ENCODE results near the gene TOR2A.

Gene TOR2A

DNA sequence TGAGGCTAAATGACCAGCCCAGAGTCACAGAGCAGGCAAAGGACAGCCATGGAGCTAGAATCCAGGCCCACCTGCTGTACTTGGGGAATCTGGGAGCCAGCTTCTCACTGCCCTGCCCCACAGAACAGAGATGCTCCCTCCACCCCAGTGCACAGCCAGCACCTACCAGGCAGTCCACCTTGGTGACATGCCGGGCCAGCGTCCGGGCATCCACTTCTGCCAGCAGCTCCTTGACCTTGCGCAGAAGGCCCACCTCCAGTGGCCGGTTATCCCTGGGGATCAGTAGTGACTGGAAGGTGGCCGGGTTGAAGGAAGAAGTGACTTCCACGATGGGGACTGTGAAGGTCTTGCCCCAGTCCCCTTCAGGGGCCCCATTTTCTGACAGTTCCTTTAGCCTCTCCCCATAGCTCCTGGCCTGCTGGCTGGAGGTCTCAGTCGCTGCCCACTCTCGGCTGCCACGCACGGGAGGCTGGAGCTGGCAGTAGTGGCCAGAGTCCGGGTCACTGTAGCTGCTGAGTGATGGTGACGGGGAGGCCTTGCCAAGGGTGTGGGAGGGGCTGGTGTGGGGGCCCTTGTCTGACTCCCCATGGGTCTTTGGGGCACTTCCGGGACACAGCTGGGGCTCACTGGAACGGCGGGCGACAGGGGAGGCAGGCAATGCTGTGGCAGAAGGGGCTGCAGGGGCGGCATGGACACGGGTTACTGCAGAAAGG, 9.5 kb upstream of the TOR2A start:
- peaks cover 4% of the 10 kb centered on the region; the same call in 1 of the 2 replicates for H4K20me1 ChIP-seq (ENCODE audit: insufficient read depth, low read length)
- TF ChIP-seq, protein P1, sequence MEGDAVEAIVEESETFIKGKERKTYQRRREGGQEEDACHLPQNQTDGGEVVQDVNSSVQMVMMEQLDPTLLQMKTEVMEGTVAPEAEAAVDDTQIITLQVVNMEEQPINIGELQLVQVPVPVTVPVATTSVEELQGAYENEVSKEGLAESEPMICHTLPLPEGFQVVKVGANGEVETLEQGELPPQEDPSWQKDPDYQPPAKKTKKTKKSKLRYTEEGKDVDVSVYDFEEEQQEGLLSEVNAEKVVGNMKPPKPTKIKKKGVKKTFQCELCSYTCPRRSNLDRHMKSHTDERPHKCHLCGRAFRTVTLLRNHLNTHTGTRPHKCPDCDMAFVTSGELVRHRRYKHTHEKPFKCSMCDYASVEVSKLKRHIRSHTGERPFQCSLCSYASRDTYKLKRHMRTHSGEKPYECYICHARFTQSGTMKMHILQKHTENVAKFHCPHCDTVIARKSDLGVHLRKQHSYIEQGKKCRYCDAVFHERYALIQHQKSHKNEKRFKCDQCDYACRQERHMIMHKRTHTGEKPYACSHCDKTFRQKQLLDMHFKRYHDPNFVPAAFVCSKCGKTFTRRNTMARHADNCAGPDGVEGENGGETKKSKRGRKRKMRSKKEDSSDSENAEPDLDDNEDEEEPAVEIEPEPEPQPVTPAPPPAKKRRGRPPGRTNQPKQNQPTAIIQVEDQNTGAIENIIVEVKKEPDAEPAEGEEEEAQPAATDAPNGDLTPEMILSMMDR (IDR thresholded peaks at IDR 0.05; ENCODE audit: low read depth, low read length), result no peak
- TF ChIP-seq EZH2phosphoT487 (IDR thresholded peaks at IDR 0.05; ENCODE audit: low read depth), result no peak
- no peak overlapping the region for H3K9ac ChIP-seq (ENCODE audit: low read length)
- no peaks in the 10 kb centered on the region for H3K27me3 ChIP-seq (ENCODE audit: low read depth, low read length)
- H3K27ac ChIP-seq (ENCODE audit: low read length), result no peak overlapping the region
- no peak overlapping the region for H2AFZ ChIP-seq (ENCODE audit: low read depth, low read length)
- H3K79me2 ChIP-seq (ENCODE audit: low read length), result no peaks in the 10 kb centered on the region
- H3K36me3 ChIP-seq (replicated peaks; ENCODE audit: low read depth, low read length), result peaks cover 49% of the 10 kb centered on the region
- no peaks in the 10 kb centered on the region for H3K4me1 ChIP-seq (ENCODE audit: low read length)
- no peak overlapping the region for H3K4me3 ChIP-seq (ENCODE audit: low read length)
- H3K4me2 ChIP-seq (ENCODE audit: low read length), result no peak overlapping the region
- H3K9me3 ChIP-seq (ENCODE audit: insufficient read depth, low read length), result no peaks in the 10 kb centered on the region

DNA sequence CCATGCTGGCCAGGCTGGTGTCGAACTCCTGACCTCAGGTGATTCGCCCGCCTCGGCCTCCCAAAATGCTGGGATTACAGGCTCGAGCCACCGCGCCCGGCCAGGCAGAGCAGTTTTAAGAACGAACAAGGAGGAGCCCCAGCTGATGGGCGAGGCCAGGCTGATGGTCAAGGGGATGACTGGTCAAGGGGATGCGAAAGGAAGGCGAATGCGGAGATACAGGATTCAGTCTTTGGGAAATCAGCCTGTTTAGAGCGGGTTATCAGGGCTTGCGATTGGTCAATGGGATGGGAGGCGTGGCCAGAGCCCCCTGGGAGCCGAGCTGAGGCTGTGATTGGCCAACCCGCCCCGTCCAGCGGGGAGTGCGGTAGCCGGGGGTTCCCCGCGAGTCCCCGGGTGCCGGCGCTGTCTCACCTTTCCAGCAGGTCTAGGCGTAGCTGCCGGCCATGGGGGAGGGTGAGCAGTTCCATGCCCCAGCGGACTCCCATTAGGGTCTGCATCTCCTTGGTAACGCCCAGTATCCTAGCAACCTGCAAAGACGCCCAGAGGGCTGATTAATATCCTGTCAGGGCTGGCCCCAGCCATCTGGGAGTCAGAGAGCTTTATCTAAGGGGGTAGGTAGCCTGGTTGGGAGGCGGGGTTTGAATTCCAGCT, 7.5 kb upstream of the TOR2A start:
- Histone ChIP-seq H2AFZ (ENCODE audit: low read depth, low read length) (no peak overlapping the region), H4K20me1 (ENCODE audit: insufficient read depth, low read length) (no peaks in the 10 kb centered on the region), H3K9me3 (ENCODE audit: insufficient read depth, low read length) (no peaks in the 10 kb centered on the region), H3K4me2 (ENCODE audit: low read length) (no peak overlapping the region), H3K36me3 (replicated peaks; ENCODE audit: low read depth, low read length) (peaks cover 45% of the 10 kb centered on the region), H3K27me3 (ENCODE audit: low read depth, low read length) (no peaks in the 10 kb centered on the region), H3K27ac (ENCODE audit: low read length) (no peak overlapping the region), H3K9ac (ENCODE audit: low read length) (no peak overlapping the region), H3K4me1 (ENCODE audit: low read length) (no peaks in the 10 kb centered on the region), H3K79me2 (ENCODE audit: low read length) (no peaks in the 10 kb centered on the region), H3K4me3 (ENCODE audit: low read length) (no peak overlapping the region)
- no peak for TF ChIP-seq EZH2phosphoT487 (IDR thresholded peaks at IDR 0.05; ENCODE audit: low read depth)
- TF ChIP-seq, protein P1 (IDR thresholded peaks at IDR 0.05; ENCODE audit: low read depth, low read length), result no peak

GRCh38 chr9:127741831-127742434, 6.8 kb upstream of the TOR2A start:
- TF ChIP-seq, protein P1 (IDR thresholded peaks at IDR 0.05; ENCODE audit: low read depth, low read length), result no peak
- no peak for TF ChIP-seq EZH2phosphoT487 (IDR thresholded peaks at IDR 0.05; ENCODE audit: low read depth)
- H3K36me3 ChIP-seq (replicated peaks; ENCODE audit: low read depth, low read length), result peaks cover 45% of the 10 kb centered on the region
- no peaks in the 10 kb centered on the region for H3K79me2 ChIP-seq (ENCODE audit: low read length)
- no peak overlapping the region for H3K27ac ChIP-seq (ENCODE audit: low read length)
- H3K9ac ChIP-seq (ENCODE audit: low read length), result no peak overlapping the region
- H3K27me3 ChIP-seq (ENCODE audit: low read depth, low read length), result no peaks in the 10 kb centered on the region
- no peak overlapping the region for H2AFZ ChIP-seq (ENCODE audit: low read depth, low read length)
- H4K20me1 ChIP-seq (ENCODE audit: insufficient read depth, low read length), result no peaks in the 10 kb centered on the region
- no peaks in the 10 kb centered on the region for H3K9me3 ChIP-seq (ENCODE audit: insufficient read depth, low read length)
- H3K4me3 ChIP-seq (ENCODE audit: low read length), result no peak overlapping the region
- H3K4me2 ChIP-seq (ENCODE audit: low read length), result no peak overlapping the region
- H3K4me1 ChIP-seq (ENCODE audit: low read length), result no peaks in the 10 kb centered on the region

GRCh38 chr9:127739614-127740330, 4.7 kb upstream of the TOR2A start:
- no peak for TF ChIP-seq EZH2phosphoT487 (IDR thresholded peaks at IDR 0.05; ENCODE audit: low read depth)
- TF ChIP-seq, protein P1 (IDR thresholded peaks at IDR 0.05; ENCODE audit: low read depth, low read length), result no peak
- H3K27ac ChIP-seq (ENCODE audit: low read length), result no peak overlapping the region
- no peak overlapping the region for H2AFZ ChIP-seq (ENCODE audit: low read depth, low read length)
- H3K4me1 ChIP-seq (ENCODE audit: low read length), result peaks cover 5% of the 10 kb centered on the region
- H3K9ac ChIP-seq (ENCODE audit: low read length), result no peak overlapping the region
- H3K9me3 ChIP-seq (ENCODE audit: insufficient read depth, low read length), result no peaks in the 10 kb centered on the region
- no peak overlapping the region for H3K4me3 ChIP-seq (ENCODE audit: low read length)
- H3K4me2 ChIP-seq (ENCODE audit: low read length), result no peak overlapping the region
- H4K20me1 ChIP-seq (ENCODE audit: insufficient read depth, low read length), result no peaks in the 10 kb centered on the region
- H3K36me3 ChIP-seq (replicated peaks; ENCODE audit: low read depth, low read length), result peaks cover 38% of the 10 kb centered on the region
- H3K27me3 ChIP-seq (ENCODE audit: low read depth, low read length), result no peaks in the 10 kb centered on the region
- H3K79me2 ChIP-seq (ENCODE audit: low read length), result no peaks in the 10 kb centered on the region

Data from OCI-LY3 (cell line).